HG03139 (cell line): ENCODE measurements around the gene LCK.
A peak's percentile ranks its signal among the peaks of the same experiment; 100 is the strongest.

ENCODE experiments used
- ATAC-seq: cut with Tn5 transposase; IDR thresholded peaks from one replicate; pipeline ENCODE4 v1.9.1; 2021; ENCODE audit not compliant: unreplicated experiment

Gene LCK

DNA sequence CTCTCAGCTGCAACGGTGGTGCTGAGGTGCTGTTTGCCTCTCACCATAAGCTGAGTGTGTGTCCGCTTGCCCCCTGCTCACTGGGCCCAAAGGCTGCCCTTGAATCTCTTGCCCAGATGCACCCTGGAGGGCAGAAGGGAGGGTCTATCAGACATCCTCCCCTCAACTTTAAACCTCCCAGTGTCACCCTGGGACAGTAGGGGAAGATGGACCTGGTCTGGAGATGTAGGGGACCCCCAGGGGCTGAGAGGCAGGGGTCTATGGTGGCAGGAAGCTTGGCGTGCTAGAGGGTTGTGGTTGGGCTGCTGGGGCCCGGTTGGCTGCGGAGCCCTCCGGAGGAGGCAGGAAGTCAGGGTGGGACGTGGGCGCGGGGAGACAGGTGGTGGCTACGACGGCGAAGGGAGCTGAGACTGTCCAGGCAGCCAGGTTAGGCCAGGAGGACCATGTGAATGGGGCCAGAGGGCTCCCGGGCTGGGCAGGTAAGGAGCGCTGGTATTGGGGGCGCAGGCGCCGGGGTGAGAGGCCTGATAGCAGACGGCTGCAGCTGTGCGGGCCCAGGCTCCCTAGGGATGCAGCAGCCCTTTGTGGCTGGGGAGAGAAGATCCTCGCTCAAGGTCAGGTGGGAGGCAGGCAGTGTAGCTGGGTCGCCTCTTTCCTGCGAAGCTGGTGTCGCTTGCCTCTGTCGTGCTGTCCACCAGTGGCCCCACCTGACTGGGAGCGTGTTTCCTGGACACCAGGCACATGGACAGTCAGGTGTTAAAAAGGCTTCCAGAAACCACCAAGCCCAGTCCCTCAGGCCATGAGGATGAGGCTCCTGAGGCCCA lies at the start of gene LCK:
Gene LCK (plus strand): TSS at position 373 of the 824 bp plus-strand sequence. CDS start 23,065 bp downstream, outside the sequence.
- ATAC-seq, result no peak

DNA sequence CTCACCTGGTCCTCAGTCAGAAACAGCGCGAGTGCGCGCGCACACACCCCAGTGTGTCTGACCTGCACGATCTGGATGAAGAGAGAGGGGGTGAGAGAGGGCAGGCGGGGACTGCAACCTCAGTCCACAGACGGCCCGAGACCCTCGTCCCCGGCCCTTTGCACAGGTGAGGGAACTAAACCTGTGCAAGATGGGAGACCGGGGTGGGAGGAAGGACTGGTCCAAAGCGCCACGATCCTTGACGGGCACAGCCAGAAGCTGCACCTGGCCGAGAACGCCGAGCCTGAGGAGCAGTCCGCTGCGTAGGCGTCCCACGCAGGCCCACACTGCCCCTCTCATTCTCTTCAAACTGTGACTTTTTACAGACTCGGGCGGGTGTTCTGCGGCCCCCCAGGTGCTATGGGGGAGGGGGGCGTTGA lies 46.1 kb upstream of the LCK start:
- ATAC-seq, result no peak

DNA sequence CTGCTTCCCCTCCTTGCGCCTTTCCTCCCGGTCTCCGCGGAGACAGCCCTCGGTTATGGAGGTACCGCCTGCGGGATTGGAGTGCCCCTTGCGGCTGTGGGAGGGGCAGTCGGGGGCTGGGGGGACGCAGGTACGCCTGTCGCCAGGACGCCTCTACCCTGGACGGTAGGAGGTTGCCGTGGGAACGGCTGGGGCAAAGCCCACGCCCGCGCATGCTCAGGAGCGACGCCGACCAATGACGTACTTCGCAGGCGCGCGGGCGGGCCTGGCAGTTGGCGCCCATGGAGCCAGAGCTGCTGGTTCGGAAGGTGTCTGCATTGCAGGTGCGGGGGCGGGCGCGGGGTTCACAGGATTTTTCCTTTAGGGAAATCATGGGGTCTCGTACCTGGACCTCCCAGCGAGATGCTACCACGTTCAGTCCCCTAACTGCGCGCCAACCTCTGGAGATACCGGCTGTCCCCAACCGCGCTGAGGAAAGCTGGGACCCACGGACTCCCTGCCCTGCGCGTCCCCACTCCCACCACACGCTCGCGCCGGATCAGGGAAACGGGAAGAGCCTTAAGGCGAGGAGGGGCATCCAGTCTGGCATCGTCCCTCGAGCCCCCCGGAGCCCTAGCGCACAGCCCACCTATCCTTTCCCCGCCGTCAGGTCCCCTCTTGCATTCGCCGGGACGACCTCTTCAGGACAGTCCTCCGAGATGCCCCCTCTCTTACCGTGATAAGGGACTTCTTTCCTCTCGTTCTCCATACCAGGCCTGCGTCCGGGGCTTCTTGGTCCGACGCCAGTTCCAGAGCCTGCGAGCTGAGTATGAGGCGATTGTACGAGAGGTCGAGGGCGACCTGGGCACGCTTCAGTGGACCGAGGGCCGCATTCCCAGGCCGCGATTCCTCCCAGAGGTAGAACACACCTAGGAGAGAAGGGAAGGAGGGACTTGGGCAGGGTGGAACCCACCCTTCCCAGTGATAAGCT lies 45.4 kb upstream of the LCK start, which contains the start of gene IQCC:
Gene IQCC (plus strand): TSS at position 271 of the 970 bp plus-strand sequence. CDS start 11 bp downstream, at position 282.
- ATAC-seq, result peak; percentile 52

DNA sequence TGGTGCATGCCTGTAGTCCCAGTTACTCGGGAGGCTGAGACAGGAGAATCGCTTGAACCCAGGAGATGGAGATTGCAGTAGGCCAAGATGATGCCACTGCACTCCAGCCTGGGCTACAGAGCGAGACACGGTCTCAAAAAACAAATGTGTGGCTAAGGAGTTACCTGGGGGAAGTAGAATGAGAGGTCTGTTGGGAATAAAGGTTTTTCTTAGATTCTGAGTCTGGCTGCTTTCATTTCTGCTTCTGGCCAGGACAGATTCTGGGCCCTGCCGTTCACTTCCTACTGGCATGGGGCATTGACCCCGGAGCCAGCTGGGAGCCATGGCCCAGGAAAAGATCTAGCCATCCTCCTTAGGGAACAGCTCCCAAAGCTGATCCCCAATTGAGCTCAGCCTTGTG lies 42.6 kb upstream of the LCK start:
- no peak for ATAC-seq

DNA sequence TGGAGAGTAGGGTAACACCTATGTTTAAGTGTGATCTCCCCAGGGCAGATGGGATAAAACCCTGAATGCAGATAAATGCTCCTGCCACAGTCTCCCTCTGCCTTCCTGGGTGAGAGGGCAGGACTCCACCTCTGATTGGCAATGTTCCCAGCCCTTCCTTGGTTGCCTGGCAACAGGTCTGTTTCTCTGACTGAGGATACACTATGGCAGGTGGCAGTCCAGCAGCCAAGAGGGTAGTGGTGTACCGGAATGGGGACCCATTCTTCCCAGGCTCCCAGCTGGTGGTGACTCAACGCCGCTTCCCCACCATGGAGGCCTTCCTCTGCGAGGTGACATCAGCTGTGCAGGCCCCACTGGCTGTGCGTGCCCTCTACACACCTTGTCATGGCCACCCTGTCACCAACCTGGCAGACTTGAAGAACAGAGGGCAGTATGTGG lies 42.2 kb upstream of the LCK start, which contains the start of gene DCDC2B:
Gene DCDC2B (plus strand): TSS at position 199 of the 438 bp plus-strand sequence. CDS start 5 bp downstream, at position 204.
- ATAC-seq, result no peak

DNA sequence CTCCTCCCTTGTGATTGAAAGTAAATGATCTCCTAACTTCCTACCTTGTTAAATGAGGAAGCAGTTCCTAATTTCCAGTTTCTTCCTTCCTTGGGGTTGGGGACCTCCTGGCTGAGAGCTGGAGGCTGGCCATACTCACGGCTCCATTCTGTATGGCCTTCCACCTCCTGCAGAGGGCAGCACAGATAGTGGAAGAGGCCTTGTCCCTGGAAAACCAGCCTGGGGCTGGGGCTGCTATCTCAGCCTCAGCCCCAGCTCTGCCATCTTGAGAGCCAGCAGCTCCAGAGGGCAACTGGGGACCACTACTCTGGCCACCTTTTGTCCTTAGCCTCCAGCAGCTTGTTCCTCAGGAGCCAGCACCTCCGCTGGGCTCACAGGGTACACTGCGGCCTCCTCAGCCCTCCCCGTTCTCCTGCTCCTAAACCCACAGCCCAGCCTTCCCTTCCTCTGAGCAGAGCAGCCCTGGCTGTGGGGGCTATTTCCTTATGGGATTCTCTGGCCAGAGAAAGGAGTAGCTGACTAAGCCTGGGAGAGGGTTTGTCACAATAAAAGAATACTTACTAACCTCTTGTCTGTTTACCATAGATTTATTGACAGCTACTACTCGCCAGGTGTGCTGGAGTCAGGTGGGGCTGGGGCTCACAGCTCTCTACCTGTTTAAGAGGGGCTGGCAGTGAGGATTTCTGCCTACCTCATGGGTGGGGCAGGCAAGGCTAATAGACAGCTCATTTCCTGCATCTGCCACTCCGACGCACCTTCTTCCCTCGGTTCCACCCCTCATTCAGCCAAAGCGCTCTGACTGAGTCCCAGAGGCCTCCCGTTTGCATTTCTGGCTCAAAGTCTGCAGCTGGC lies 35.2 kb upstream of the LCK start:
- ATAC-seq, result no peak

DNA sequence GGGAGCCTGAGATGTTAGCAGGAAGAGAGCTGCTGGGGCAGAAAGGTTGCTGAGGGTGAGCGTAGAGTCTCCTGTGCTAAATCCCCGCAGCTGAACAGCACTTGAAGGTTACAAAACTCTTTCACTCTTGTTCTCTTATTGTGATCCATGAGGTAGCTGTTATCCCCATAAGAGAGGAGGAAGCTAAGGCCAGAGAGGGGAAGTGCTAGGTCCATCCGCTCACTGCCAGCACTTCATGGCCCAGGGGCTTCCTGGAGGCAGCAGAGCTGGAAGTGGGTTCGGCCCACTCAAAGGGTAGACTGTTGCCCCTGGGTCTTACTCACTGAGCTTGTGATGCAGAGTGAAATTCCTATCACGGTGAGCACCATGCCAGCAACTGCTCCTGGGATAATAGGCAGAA lies 34.5 kb upstream of the LCK start:
- ATAC-seq, result no peak

DNA sequence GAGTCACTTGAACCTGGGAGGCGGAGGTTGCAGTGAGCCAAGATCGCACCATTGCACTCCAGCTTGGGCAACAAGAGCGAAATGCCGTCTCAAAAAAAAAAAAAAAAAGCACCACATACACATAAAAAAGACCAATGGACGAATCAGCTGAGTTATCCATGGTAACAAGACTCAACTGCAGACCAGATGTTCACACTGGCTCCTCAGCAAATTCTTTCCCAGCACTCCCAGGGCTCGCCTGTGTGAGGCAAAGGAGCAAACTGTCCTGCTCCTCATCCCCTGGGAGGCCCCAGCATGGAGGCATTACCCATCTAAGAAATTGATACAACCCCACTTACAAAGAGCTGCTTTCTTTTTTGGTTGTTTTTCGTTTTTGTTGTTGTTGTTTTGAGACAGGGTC lies 32.0 kb upstream of the LCK start:
- ATAC-seq, result no peak

DNA sequence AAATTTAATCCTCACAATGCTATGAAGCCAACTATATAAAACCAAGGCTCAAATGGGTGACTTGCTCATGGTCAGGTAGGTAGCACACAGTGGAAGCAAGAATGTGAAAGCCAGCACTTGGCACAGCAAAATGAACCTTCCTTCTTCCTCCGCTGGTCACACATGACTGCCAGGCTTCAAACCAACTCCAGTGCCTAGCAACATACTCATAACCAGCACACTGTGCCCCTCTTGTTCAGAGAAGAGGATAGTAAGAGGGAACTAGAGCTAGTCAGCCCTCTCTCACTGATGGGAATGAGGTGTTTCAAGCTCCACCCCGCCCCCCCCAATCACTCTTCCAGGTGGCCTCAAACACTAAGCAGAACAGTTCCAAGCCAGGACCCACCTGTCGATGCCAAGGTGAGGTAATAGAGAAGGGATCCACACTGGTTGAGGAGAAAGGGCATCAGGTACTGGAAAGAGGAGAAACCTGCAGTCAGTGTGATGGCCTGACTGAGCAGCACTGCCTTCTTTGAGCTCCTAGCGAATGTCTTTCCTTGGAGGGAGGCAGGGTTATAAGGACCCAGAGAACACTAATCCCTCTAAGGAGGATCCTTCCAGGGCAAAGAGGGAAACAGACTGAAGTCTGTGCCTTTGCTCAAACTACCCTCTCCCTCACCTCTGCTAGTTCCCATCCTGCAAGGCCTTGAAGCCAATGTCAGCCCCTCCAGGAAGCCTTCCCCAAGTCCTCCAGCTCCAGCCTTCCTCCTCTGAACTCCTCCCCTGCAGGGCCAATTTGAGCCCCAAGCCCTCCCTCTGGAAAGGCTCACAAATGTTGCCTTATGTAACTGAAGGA lies 30.1 kb upstream of the LCK start:
- ATAC-seq, result no peak

DNA sequence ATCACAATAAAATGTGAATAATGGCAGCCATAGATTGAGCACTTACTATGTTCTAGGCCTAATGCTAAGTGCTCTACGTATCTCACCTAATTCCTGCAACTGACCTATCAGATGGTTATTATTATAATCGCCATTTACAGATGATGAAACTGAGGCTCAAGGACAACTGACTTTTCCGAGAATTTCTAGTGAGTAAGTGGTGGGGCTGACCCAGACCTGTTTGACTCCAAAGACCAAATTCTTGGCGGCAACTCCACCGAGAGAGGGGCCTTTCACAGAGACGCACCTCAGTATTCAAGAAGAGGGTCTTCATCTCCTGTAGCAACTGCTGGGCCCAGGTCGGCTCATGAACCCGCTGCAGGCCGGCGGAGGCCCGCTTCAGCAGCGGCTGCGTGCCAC lies 29.5 kb upstream of the LCK start:
- no peak for ATAC-seq

DNA sequence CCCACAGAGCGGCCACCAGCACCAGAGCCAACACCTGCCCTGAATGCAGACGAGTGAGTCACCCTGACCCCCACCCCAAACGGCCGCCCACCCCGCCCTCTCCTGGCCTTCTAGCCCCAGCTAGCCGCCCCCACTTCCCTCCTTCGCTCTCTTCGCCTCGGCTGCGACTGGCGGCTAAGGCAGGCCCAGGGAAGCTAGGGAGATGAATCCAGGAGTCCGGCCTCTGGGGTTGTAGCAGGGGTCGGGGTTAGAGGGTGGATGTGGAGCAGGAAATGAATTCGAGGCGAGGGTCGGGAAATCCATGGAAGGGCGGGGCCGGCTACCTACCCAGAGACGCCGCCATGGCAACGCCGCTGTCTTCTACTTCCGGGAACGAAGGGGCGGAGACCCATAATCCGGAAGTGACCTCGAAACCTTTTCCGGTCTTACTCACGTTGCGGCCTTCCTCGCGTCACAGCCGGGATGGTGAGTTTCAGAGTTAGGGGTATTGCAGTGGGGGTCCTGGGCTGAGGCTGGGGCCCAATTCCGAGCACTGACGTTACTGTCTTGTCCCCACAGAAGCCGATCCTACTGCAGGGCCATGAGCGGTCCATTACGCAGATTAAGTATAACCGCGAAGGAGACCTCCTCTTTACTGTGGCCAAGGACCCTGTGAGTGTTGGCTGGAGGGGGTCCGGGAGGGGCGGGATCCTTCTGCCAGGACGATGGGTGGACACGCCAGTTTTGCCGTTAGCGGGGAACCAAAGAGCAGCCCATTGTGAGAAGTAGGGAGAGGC lies 28.9 kb upstream of the LCK start, which contains the start of the genes EIF3I and TMEM234:
Gene EIF3I (plus strand): TSS at position 428 of the 776 bp plus-strand sequence. CDS start 35 bp downstream, at position 463.
Gene TMEM234 (minus strand): TSS at position 374 of the 776 bp plus-strand sequence. CDS start 31 bp downstream, at position 343.
- peak; percentile 89 for ATAC-seq

DNA sequence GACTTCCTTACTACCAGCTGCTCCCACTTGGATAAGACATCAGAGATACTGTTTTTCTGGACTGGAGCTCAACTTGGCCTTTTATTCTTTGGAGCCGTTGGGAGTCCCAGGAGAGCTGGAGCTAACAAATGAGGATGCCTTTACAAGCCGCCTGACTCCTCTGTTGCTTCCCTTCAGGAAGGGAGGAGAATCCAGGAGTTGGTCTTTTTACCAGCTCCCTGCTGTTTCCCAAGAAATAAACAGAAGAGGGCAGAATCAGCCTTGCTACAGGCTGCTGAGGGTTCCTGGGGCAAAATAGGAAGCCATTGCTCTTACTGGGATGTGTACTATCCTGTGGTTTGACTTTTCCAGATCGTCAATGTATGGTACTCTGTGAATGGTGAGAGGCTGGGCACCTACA lies 27.4 kb upstream of the LCK start:
- ATAC-seq, result no peak

DNA sequence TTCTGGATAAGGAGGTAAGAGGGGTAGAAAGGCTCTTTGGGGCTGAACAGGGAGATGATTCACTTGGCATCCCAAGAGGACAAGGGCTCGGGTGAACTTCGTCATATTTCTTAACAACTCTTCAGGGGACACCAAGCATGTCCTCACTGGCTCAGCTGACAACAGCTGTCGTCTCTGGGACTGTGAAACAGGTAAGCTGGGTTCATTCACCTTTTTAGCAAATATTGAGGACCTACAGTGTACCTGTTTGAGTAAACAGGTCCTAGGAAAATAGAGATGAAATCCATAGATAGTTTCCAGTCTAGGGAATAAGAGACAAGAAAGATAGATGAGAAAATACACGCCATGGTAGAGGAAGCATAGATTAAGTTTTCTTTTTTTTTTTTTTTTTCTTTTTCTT lies 26.8 kb upstream of the LCK start:
- ATAC-seq, result no peak

DNA sequence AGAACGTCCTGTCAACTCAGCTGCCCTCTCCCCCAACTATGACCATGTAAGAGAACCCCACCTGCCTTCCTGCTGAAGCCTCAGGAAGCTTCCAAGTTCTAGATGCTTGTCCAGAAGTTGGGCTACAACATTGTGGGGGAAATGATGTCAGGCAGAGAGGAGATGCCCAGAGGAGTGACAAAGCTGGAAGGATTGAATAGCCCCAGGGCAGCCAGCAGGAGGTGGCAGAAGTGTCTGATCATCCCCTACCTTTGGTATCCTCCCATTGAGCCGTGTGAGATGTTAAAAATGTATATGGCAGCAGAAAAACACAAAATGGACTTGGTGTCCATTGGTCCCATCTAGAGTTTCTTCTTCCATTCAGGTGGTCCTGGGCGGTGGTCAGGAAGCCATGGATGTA lies 22.3 kb upstream of the LCK start:
- no peak for ATAC-seq

DNA sequence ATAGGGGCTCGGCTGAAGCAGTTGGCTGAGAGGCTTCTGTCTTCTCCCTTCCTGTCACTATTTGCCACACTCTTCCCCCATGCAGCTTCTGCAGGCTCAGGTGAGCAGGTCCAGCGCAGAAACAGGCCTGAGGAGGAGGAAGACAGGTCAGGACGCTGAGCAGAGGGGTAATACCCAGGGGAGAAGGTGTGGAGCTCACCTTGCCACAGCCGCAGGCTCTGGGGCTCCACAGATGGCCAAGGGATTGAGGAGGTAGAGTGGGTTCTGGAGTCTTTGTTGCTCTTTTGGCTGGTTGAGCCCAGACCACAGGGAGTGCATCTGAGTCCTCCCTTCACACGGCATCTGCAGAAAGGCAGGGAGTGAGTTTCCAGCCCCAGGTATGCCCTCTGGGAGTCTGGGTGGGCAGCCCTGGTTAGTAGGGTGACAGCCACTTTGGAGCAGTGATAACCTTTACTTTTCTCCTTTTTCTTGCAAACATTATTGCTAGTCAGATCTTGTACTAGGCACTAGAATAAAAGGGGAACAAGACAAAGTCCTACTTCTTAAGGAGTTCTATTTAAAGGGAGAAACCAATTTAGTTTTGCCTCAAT lies 19.1 kb upstream of the LCK start:
- no peak for ATAC-seq

DNA sequence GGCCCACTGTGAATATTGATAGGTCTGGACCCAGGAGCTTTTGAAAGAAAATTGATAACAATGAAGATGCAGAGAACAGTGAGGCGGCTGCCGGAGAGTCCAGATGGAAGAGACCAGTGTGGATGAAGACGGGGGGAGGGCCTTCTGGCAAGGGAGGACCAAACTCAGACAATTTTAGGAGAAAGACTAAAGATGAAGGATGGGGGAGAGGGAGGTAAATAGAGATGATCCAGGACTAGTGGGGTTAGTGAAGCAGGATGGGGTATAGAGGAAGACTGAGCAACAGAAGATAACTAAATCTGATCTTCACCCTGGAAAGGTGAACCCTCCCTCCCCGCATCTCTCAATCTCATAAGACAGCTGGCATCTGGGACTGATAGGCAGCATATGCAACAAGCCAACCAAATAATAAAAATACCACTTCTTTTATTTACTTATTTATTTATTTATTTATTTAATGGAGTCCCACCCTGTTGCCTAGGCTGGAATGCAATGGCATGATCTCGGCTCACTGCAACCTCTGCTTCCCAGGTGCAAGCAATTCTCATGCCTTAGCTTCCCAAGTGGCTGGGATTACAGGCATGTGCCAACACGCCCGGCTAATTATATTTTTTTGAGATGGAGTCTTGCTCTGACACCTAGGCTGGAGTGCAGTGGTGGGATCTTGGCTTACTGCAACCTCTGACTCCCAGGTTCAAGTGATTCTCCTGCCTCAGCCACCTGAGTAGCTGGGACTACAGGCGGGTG lies 18.3 kb upstream of the LCK start:
- no peak for ATAC-seq

DNA sequence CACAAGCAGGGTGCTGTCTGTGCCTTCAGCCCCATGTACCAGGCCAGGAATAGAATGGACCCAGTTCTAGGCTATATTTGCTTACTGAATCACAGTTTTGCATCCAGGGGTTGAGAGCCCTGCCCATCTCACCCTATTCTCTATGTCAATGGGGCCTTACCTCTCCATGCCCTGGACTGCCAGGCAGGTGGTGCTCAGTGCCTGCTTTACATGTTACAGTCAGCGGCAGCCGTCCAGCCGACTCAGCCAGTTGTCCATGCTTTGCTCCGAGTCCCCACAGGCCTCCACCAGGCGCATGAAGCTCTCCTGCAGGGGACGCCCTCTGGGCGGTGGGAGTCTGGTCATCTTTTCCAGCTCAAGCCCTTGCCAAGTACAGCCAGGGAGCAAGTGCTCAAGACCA lies 16.3 kb upstream of the LCK start:
- ATAC-seq, result no peak

DNA sequence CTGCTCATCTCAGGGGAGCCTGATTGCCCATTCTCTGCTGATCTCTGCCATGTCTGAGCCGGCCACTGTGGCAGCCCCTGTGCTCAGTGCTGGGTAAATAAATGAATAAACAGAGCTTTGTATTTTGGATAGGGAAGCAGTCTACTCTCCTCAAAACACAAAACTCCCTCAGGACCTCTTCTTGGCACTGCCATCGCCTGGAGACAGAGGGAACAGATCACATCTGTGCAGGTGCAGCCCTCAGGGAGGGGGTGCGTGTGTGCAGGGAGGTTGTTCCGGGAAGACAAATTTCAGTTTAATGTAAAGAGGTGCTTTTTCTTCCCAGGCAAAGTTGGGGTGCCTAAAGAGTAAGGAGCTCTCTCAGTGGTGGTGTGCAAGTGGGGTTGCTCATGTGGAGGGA lies 11.7 kb upstream of the LCK start:
- no peak for ATAC-seq
